GM12878 (cell line): ENCODE data around the gene ARAP1. TPM values are rescaled to one million over a fixed set of nuclear protein-coding genes. Genes with fewer than 3 reads are reported as not detected.

ENCODE experiments used
- ATAC-seq: fragments of 200-7000 bp; cut with Tn5 transposase; 3 replicates; pipeline ENCODE4 v1.9.1; 2020; ENCODE audit warnings: mild to moderate bottlenecking, moderate library complexity
- Bru-seq: library from RNA; stranded (reverse); fragments of 400-500 nt; gene quantifications from one replicate; lab custom pipeline; 2021; lab: Mats Ljungman, UMichigan
- BruChase-seq, 2 experiments: library from RNA; stranded (reverse); fragments of 400-500 nt; gene quantifications; one replicate each; lab custom pipeline; 2021; lab: Mats Ljungman, UMichigan
- BruUV-seq: library from RNA; stranded (reverse); fragments of 400-500 nt; replicated peaks from 2 replicates; lab custom pipeline; 2021; lab: Mats Ljungman, UMichigan
- CTCF ChIA-PET: fragments of 300-600 bp; sonication (Branson Sonifier 250); formaldehyde crosslinking; extraction: SDS; loops from one replicate; lab custom pipeline; 2021; ENCODE audit warnings: inconsistent platforms; lab: Yijun Ruan, JAX
- POLR2A ChIA-PET: fragments of 350-600 bp; formaldehyde crosslinking; extraction: SDS; loops from one replicate; lab custom pipeline; 2021; ENCODE audit warnings: inconsistent platforms; lab: Charles Lee
- RAD21 ChIA-PET: fragments of 300-600 bp; sonication (Branson Sonifier 250); formaldehyde crosslinking; loops from one replicate; lab custom pipeline; 2023; ENCODE audit warnings: antibody characterized with exemption; ENCODE audit not compliant: unreplicated experiment; lab: Charles Lee
- SMC1A ChIA-PET: fragments of 300-600 bp; sonication (Branson Sonifier 250); formaldehyde crosslinking; loops from one replicate; lab custom pipeline; 2023; ENCODE audit not compliant: unreplicated experiment, uncharacterized antibody; lab: Charles Lee
- DNase-seq: peaks from one replicate; pipeline ENCODE4 v3.0.0-alpha.2; 2011; ENCODE audit warnings: low read depth, low spot score
- FAIRE-seq: peaks from 3 replicates; lab custom pipeline; 2011; peaks lifted over from hg19 to GRCh38; lab: Jason Lieb, UNC
- H2AFZ ChIP-seq: 2 replicates; pipeline ENCODE4 v1.6.0; 2011; ENCODE audit warnings: low read depth, low read length, control low read depth; ENCODE audit not compliant: control insufficient read depth
- H3K27ac ChIP-seq: 2 replicates; pipeline ENCODE4 v1.5.1; 2011; ENCODE audit warnings: control low read depth; ENCODE audit not compliant: control insufficient read depth, insufficient read depth
- H3K27me3 ChIP-seq, 2 experiments: replicated peaks in 1 of 2; 2 replicates each; pipeline versions ENCODE4 v1.6.0 to v1.6.1; 2011; ENCODE audit warnings: low read length in 1 of 2; ENCODE audit not compliant: control insufficient read depth in 2 of 2, insufficient read depth in 2 of 2
- H3K36me3 ChIP-seq, 2 experiments: 2 replicates each; pipeline ENCODE4 v1.5.1; 2011; ENCODE audit warnings: low read length in 1 of 2; ENCODE audit not compliant: control insufficient read depth in 2 of 2, insufficient read depth in 2 of 2
- H3K4me1 ChIP-seq: 2 replicates; pipeline ENCODE4 v1.6.1; 2011; ENCODE audit warnings: mild to moderate bottlenecking, low read length, moderate library complexity, mixed read lengths; ENCODE audit not compliant: control insufficient read depth, insufficient read depth
- H3K4me2 ChIP-seq: 2 replicates; pipeline ENCODE4 v1.6.0; 2011; ENCODE audit warnings: control low read depth; ENCODE audit not compliant: control insufficient read depth, insufficient read depth
- H3K4me3 ChIP-seq: fragments of 200-600 bp; sonication (generic); 2 replicates; pipeline ENCODE4 v1.5.1; 2016
- H3K79me2 ChIP-seq: 2 replicates; pipeline ENCODE4 v1.6.0; 2011; ENCODE audit warnings: low read length; ENCODE audit not compliant: control insufficient read depth, insufficient read depth
- H3K9ac ChIP-seq: 2 replicates; pipeline ENCODE4 v1.8.0; 2011; ENCODE audit warnings: low read length, control low read depth, mixed read lengths; ENCODE audit not compliant: control insufficient read depth, insufficient read depth
- H3K9me3 ChIP-seq: replicated peaks from 3 replicates; pipeline ENCODE4 v1.5.1; 2011; ENCODE audit warnings: mild to moderate bottlenecking, low read length; ENCODE audit not compliant: control insufficient read depth, insufficient read depth
- H4K20me1 ChIP-seq: 2 replicates; pipeline ENCODE4 v1.6.0; 2011; ENCODE audit not compliant: control insufficient read depth, insufficient read depth
- CBFB ChIP-seq: IDR thresholded peaks from 2 replicates; pipeline ENCODE4 v1.6.1; 2016; ENCODE audit warnings: antibody characterized with exemption, low read depth
- GABPA ChIP-seq: IDR thresholded peaks from 2 replicates; pipeline ENCODE4 v1.6.1; 2014; ENCODE audit warnings: antibody characterized with exemption, low read depth, mild to moderate bottlenecking, inconsistent platforms
- MEF2A ChIP-seq: IDR thresholded peaks from 2 replicates; pipeline ENCODE4 v1.6.1; 2011; ENCODE audit warnings: low read depth, mild to moderate bottlenecking, low read length, moderate library complexity; ENCODE audit not compliant: insufficient read depth
- PAX8 ChIP-seq: fragments of 450-650 bp; IDR thresholded peaks from 2 replicates; pipeline ENCODE4 v1.6.1; 2017; ENCODE audit warnings: mild to moderate bottlenecking, moderate library complexity
- RB1 ChIP-seq: fragments of 450-650 bp; formaldehyde crosslinking; IDR thresholded peaks from 2 replicates; pipeline ENCODE4 v1.6.1; 2017; ENCODE audit warnings: mild to moderate bottlenecking, borderline replicate concordance
- RBBP5 ChIP-seq: fragments of 200-600 bp; sonication (generic); conservative IDR thresholded peaks from 2 replicates; pipeline ENCODE4 v1.6.1; 2016
- SMARCA5 ChIP-seq: fragments of 450-650 bp; IDR thresholded peaks from 2 replicates; pipeline ENCODE4 v1.6.1; 2017; ENCODE audit warnings: mild to moderate bottlenecking
- SUZ12 ChIP-seq: fragments of 200-600 bp; sonication (generic); IDR thresholded peaks from one replicate; pipeline ENCODE4 v1.6.1; 2018; ENCODE audit warnings: antibody characterized with exemption, mild to moderate bottlenecking; ENCODE audit not compliant: unreplicated experiment
- ZBTB11 ChIP-seq: fragments of 450-650 bp; formaldehyde crosslinking; IDR thresholded peaks from 2 replicates; pipeline ENCODE4 v1.5.0; 2022; ENCODE audit warnings: mild to moderate bottlenecking, missing genetic modification characterization
- ZNF687 ChIP-seq: fragments of 450-650 bp; IDR thresholded peaks from 2 replicates; pipeline ENCODE4 v1.6.1; 2017; ENCODE audit warnings: mild to moderate bottlenecking, moderate library complexity
- ZSCAN29 ChIP-seq: fragments of 450-650 bp; IDR thresholded peaks from 2 replicates; pipeline ENCODE4 v1.6.1; 2017; ENCODE audit warnings: mild to moderate bottlenecking, moderate library complexity
- WGBS: methylation state at CpG from one replicate; pipeline ENCODE4 v1.1.6; 2016; ENCODE audit warnings: low lambda C conversion rate; ENCODE audit not compliant: insufficient replicate concordance, insufficient coverage; ENCODE audit errors: missing lambda C conversion rate; 5-methylcytosine and 5-hydroxymethylcytosine counted together
- in situ Hi-C: fragments of 300-500 bp; cut with MboI; formaldehyde crosslinking; loops from 9 replicates; pipeline ENCODE4 v1.14.3; 2018; ENCODE audit warnings: mixed read lengths
- intact Hi-C: fragments of 100-400 bp; cut with micrococcal nuclease; formaldehyde crosslinking; loops from one replicate; pipeline ENCODE4 v1.14.2; 2022; ENCODE audit not compliant: unreplicated experiment
- long read RNA-seq, 2 experiments: library from polyadenylated mRNA; unstranded; transcript quantifications; one replicate each; pipeline ENCODE4 v2.0.0, GENCODE V29; 2019 to 2020
- polyA minus RNA-seq, 3 experiments: library from RNA; depleted of rRNA, polyadenylated mRNA; stranded (reverse); fragments of >200 nt; gene quantifications; 2 replicates each; pipeline ENCODE4 v1.2.3, GENCODE V29; 2011
- polyA plus RNA-seq, 11 experiments: library from polyadenylated mRNA; depleted of rRNA in 4 of 11; unstranded in 6 of 11; stranded (reverse) in 5 of 11; fragments of >200 nt; fragmentation: Nextera tagmentation in 4 of 11; fragmentation: Illumina TruSeq in 1 of 11; extraction: Ambion mirVana in 4 of 11; extraction: Trizol in 1 of 11; gene quantifications; 1 replicate in 1 of 11; 2 replicates in 10 of 11; pipeline versions ENCODE4 v1.2.1 to v1.2.3, GENCODE V29; 2011 to 2016; ENCODE audit warnings: inconsistent platforms in 2 of 11, missing spikeins in 2 of 11, low read depth in 1 of 11
- total RNA-seq, 4 experiments: library from RNA; depleted of rRNA in 3 of 4; stranded (reverse); fragments of >200 nt in 3 of 4; fragmentation: Illumina TruSeq in 1 of 4; extraction: Trizol in 1 of 4; gene quantifications; 2 replicates each; pipeline versions ENCODE4 v1.2.1 to v1.2.3, GENCODE V29; 2013 to 2021

ARAP1 gene
- total RNA-seq (2013; cell fraction: nucleolus; rRNA removed), result 218 and 253 TPM in 2 replicates
- total RNA-seq (2014; rRNA removed), result 48.4 and 54.3 TPM in 2 replicates
- total RNA-seq (2014; rRNA removed; fragmentation: Illumina TruSeq; extraction: Trizol), result 25.1 and 25.7 TPM in 2 replicates
- 91.5 and 102 TPM in 2 replicates for total RNA-seq (2021)
- 43.7 TPM for polyA plus RNA-seq (2011; ENCODE audit: low read depth)
- 34.0 and 50.3 TPM in 2 replicates for polyA plus RNA-seq (2011; rRNA removed)
- polyA plus RNA-seq (2011; cell fraction: cytosol; rRNA removed), result 54.1 and 60.4 TPM in 2 replicates
- 323 and 349 TPM in 2 replicates for polyA plus RNA-seq (2011; cell fraction: nucleus; rRNA removed)
- 88.7 and 93.1 TPM in 2 replicates for polyA plus RNA-seq (2012)
- 14.7 and 29.2 TPM in 2 replicates for polyA plus RNA-seq (2014; fragmentation: Illumina TruSeq; extraction: Trizol)
- polyA plus RNA-seq (2014; fragmentation: Nextera tagmentation; extraction: Ambion mirVana), result under 1 TPM; 0.55 to 0.85 TPM
- polyA plus RNA-seq (2014; rRNA removed), result 58.8 and 64.9 TPM in 2 replicates
- 10 to 100 TPM; 51.8 to 57.9 TPM for polyA plus RNA-seq (2016; fragmentation: Nextera tagmentation; extraction: Ambion mirVana)
- 63.7 and 91.7 TPM in 2 replicates for polyA minus RNA-seq (2011; rRNA and poly(A)+ RNA removed)
- polyA minus RNA-seq (2011; cell fraction: cytosol; rRNA and poly(A)+ RNA removed), result 34.5 and 43.7 TPM in 2 replicates
- polyA minus RNA-seq (2011; cell fraction: nucleus; rRNA and poly(A)+ RNA removed), result 78.3 and 112 TPM in 2 replicates
- Bru-seq, nascent RNA, result percentile 78 among the genes with signal in this experiment
- percentile 84 among the genes with signal in this experiment for BruChase-seq, experiment 1, labeled RNA remaining after a 6-hour chase
- percentile 80 among the genes with signal in this experiment for BruChase-seq, experiment 2, labeled RNA remaining after a 2-hour chase
- long read RNA-seq, experiment 1, partial matches to known transcripts, result 6 of 7 reads
- long read RNA-seq, experiment 1, other reads (novel, unspliced or antisense), result 1 of 7 reads
- long read RNA-seq, experiment 2, partial matches to known transcripts, result 6 of 9 reads
- long read RNA-seq, experiment 2, other reads (novel, unspliced or antisense), result 2 of 9 reads

- Histone ChIP-seq H3K9ac (peak within 1 kb of the TSS; percentile 94), H3K4me3 (peak within 1 kb of the TSS; percentile 99), H3K36me3 (peaks cover 0 to 3% of the 10 kb centered on the region in 2 experiments; a peak in 2 of 4 replicates), H3K27ac (peak within 1 kb of the TSS; percentile 80), H3K79me2 (peaks cover 42% of the 10 kb centered on the region), H3K4me1 (peaks cover 33% of the 10 kb centered on the region), H3K9me3 (no peaks in the 10 kb centered on the region), H2AFZ (peak within 1 kb of the TSS; percentile 95), H3K27me3 (no peaks in the 10 kb centered on the region), H4K20me1 (no peaks in the 10 kb centered on the region), H3K4me2 (peak within 1 kb of the TSS; percentile 98)
- FAIRE-seq, result peak; percentile 77
- intact Hi-C loops (loop anchor here (2.0 kb wide), 1 partner anchor 40 kb away; no protein-coding TSS in a partner anchor), in situ Hi-C loops (no loop called here)
- ChIA-PET RAD21 (interaction anchor here (1.0 to 1.4 kb wide), 5 partner anchors 11 to 40 kb away, joined by 3 to 5 read pairs (median 4); no protein-coding TSS in a partner anchor), POLR2A (interaction anchor here (1.0 to 1.9 kb wide), 4 partner anchors 11 to 42 kb away, joined by 3 to 4 read pairs (median 4); partner anchors contain the start of gene STARD10), CTCF (interaction anchor here (0.7 to 2.4 kb wide), 6 partner anchors 11 to 41 kb away, joined by 3 to 12 read pairs (median 4); partner anchors contain the start of gene STARD10), SMC1A (interaction anchor here (1.1 to 1.3 kb wide), 2 partner anchors 11 to 27 kb away, joined by 3 to 4 read pairs; no protein-coding TSS in a partner anchor)
- no TSS peak for BruUV-seq
- peak; percentile 83 for ATAC-seq
- DNase-seq, result no peak
- WGBS, result under 1% methylated on average over 45 of the region's 51 CpGs
- TF ChIP-seq RB1 (no peak; the same call in 1 of the 2 replicates), ZBTB11 (no peak), ZSCAN29 (no peak), GABPA (no peak), RBBP5 (no peak), MEF2A (no peak), ZNF687 (no peak), SMARCA5 (peak; percentile 88), SUZ12 (no peak), CBFB (peak; percentile 21; the same call in 1 of the 2 replicates), PAX8 (no peak)
Measured at GRCh38 chr11:72752088-72752914, at the start of gene ARAP1. Gene ARAP1 (minus strand): TSS chr11:72752408. CDS start chr11:72727128, 25,280 bp downstream.
